Esophagus muscularis mucosa (tissue), 3 donors: ENCODE data around the gene C11orf68.

Experiments
- CTCF ChIP-seq, 3 experiments: fragments of 200-600 bp in 2 of 3; fragments of 450-650 bp in 1 of 3; sonication (generic) in 2 of 3; IDR thresholded peaks; one replicate each; pipeline ENCODE4 v1.5.1; 2017 to 2019; ENCODE audit warnings: antibody characterized with exemption in 3 of 3, mild to moderate bottlenecking in 2 of 3, moderate library complexity in 1 of 3
- POLR2A ChIP-seq: fragments of 450-650 bp; IDR thresholded peaks from one replicate; pipeline ENCODE4 v1.6.1; 2017; ENCODE audit warnings: antibody characterized with exemption, moderate library complexity, mild to moderate bottlenecking, low read depth
- POLR2AphosphoS5 ChIP-seq, 2 donors: sonication (generic); formaldehyde crosslinking; IDR thresholded peaks; one replicate each; pipeline ENCODE4 v1.6.1; 2017; ENCODE audit warnings: antibody characterized with exemption in 2 of 2

DNA sequence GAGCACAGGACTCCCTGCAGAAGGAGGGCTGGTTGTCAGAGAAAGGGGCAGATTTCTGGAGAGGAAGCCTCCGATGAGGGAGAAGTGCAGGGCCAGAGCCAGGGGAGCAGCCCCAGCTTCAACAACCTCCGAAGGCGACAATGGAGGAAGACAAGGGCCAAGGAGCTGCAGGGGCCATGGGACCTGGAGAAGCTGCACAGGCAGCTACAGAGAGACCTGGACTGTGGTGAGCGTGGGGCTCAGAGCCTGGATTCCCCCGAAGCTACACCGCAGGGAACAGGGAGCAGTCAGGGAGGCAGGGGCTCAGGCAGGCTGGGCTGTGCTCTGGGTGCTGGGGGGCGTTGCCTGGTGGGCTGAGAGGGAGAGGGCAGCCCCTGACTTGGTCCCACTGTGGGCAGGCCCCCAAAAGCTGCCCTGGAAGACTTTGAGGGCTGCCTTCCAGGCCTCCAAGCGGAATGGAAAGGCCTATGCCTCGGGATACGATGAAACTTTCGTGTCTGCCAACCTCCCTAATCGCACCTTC is 28.8 kb upstream of the C11orf68 start:
- TF ChIP-seq CTCF (IDR thresholded peaks at IDR 0.05) = no peak
- TF ChIP-seq POLR2AphosphoS5 (IDR thresholded peaks at IDR 0.05) = no peak
- TF ChIP-seq POLR2A = no peak
